Astrocyte of the cerebellum (primary cell): ENCODE results near the gene TIMM8B.

Source experiments
- DNase-seq: peaks from one replicate; pipeline ENCODE4 v3.0.0-alpha.2; 2011; ENCODE audit warnings: low read depth
- H3K4me3 ChIP-seq: 2 replicates; pipeline ENCODE4 v1.5.1; 2011; ENCODE audit warnings: mild to moderate bottlenecking, low read depth, low read length, moderate library complexity
- CTCF ChIP-seq: IDR thresholded peaks from 2 replicates; pipeline ENCODE4 v1.5.1; 2012; ENCODE audit warnings: low read length, low read depth, moderate library complexity, mild to moderate bottlenecking; ENCODE audit errors: missing control alignments
- in situ Hi-C: cut with HindIII; loops from 2 replicates; pipeline ENCODE4 v1.10.0; 2017; ENCODE audit warnings: low sequenced_read_pairs

The TIMM8B gene

GRCh38 chr11:112123129-112123528 lies 36.6 kb upstream of the TIMM8B start:
- in situ Hi-C loops, result no loop called here
- no peak overlapping the region for H3K4me3 ChIP-seq
- DNase-seq, result no peak
- no peak for TF ChIP-seq CTCF

GRCh38 chr11:112121981-112122615 lies 35.5 kb upstream of the TIMM8B start:
- DNase-seq, result no peak
- no peak overlapping the region for H3K4me3 ChIP-seq
- TF ChIP-seq CTCF, result no peak
- in situ Hi-C loops, result no loop called here

GRCh38 chr11:112118176-112118575 lies 31.6 kb upstream of the TIMM8B start:
- H3K4me3 ChIP-seq, result no peak overlapping the region
- TF ChIP-seq CTCF, result no peak
- in situ Hi-C loops, result no loop called here

GRCh38 chr11:112115386-112115785 lies 28.8 kb upstream of the TIMM8B start:
- in situ Hi-C loops, result no loop called here
- no peak for DNase-seq
- H3K4me3 ChIP-seq, result no peak overlapping the region

More at GRCh38 chr11:112118176-112118575, 31.6 kb upstream of the TIMM8B start:
- no peak for DNase-seq

GRCh38 chr11:112114460-112114859 lies 27.9 kb upstream of the TIMM8B start:
- no peak for TF ChIP-seq CTCF
- no peak overlapping the region for H3K4me3 ChIP-seq

More at GRCh38 chr11:112115386-112115785, 28.8 kb upstream of the TIMM8B start:
- TF ChIP-seq CTCF, result no peak

GRCh38 chr11:112113539-112114457 lies 27.2 kb upstream of the TIMM8B start:
- peak; percentile 23 for DNase-seq
- peak; percentile 70 for TF ChIP-seq CTCF

More at GRCh38 chr11:112114460-112114859, 27.9 kb upstream of the TIMM8B start:
- in situ Hi-C loops, result no loop called here
- no peak for DNase-seq

More at GRCh38 chr11:112113539-112114457, 27.2 kb upstream of the TIMM8B start:
- in situ Hi-C loops, result no loop called here
- H3K4me3 ChIP-seq, result no peak overlapping the region
